H1 (cell line): ENCODE data around the gene RASAL2.

Source experiments
- ATF2 ChIP-seq: IDR thresholded peaks from 2 replicates; pipeline ENCODE4 v1.6.1; 2012; ENCODE audit warnings: low read length, inconsistent platforms
- BACH1 ChIP-seq: IDR thresholded peaks from 2 replicates; pipeline ENCODE4 v1.6.1; 2012; ENCODE audit warnings: low read length, improper control_type of control experiment
- CTCF ChIP-seq, 3 experiments: IDR thresholded peaks; 1 replicate in 2 of 3; 2 replicates in 1 of 3; pipeline versions ENCODE4 v1.5.1 to v1.6.1; 2011; ENCODE audit warnings: low read length in 3 of 3, mild to moderate bottlenecking in 3 of 3, inconsistent platforms in 2 of 3, low read depth in 1 of 3, moderate library complexity in 1 of 3; ENCODE audit not compliant: insufficient read depth in 1 of 3; ENCODE audit errors: control extremely low read depth in 1 of 3
- EZH2 ChIP-seq: fragments of 200-600 bp; sonication (generic); IDR thresholded peaks from 2 replicates; pipeline ENCODE4 v1.7.1; 2012; ENCODE audit warnings: low read depth, mild to moderate bottlenecking, moderate library complexity, low read length, inconsistent platforms; ENCODE audit not compliant: severe bottlenecking
- POLR2A ChIP-seq, 2 experiments: IDR thresholded peaks; 1 replicate in 1 of 2; 2 replicates in 1 of 2; pipeline ENCODE4 v1.6.1; 2011; ENCODE audit warnings: low read depth in 2 of 2, low read length in 2 of 2, mild to moderate bottlenecking in 2 of 2; ENCODE audit errors: control extremely low read depth in 1 of 2
- SP1 ChIP-seq: IDR thresholded peaks from 2 replicates; pipeline ENCODE4 v1.6.1; 2011; ENCODE audit warnings: low read depth, low read length
- TAF1 ChIP-seq: IDR thresholded peaks from 2 replicates; pipeline ENCODE4 v1.6.1; 2011; ENCODE audit warnings: mild to moderate bottlenecking, low read depth, low read length
- YY1 ChIP-seq: IDR thresholded peaks from 2 replicates; pipeline ENCODE4 v1.6.1; 2011; ENCODE audit warnings: low read depth, mild to moderate bottlenecking, low read length

- TF ChIP-seq CTCF (IDR thresholded peaks at IDR 0.05; ENCODE audit: control extremely low read depth in 1 of 3, insufficient read depth in 1 of 3, low read depth in 1 of 3, low read length in 3 of 3) (no peak), POLR2A (IDR thresholded peaks at IDR 0.05; ENCODE audit: control extremely low read depth in 1 of 2, low read depth in 2 of 2, low read length in 2 of 2) (no peak), YY1 (no peak), EZH2 (no peak), BACH1 (no peak), ATF2 (no peak), SP1 (no peak), TAF1 (no peak)
Measured at GRCh38 chr1:178220094-178220493, 126.2 kb downstream of the RASAL2 start.
